MG63 (cell line): ENCODE measurements around the gene FAM114A2. TPM values are rescaled to one million over a fixed set of nuclear protein-coding genes. Genes with fewer than 3 reads are reported as not detected.

Source experiments
- total RNA-seq: library from RNA; depleted of rRNA; stranded (reverse); fragments of >200 nt; shearing (Covaris generic); gene quantifications from 2 replicates; pipeline ENCODE4 v1.2.3, GENCODE V29; 2014; ENCODE audit warnings: low replicate concordance; rRNA removed

The FAM114A2 gene
- total RNA-seq, 1 experiment from 2014 or later: 28.1 TPM

Other genes with a start within 250 kb of the FAM114A2 start
- 37.2 and 38.1 TPM in 2 replicates for gene MFAP3, start 57 bp upstream of the FAM114A2 start, total RNA-seq
- 25.9 and 26.3 TPM in 2 replicates for gene GALNT10, start 151.8 kb upstream of the FAM114A2 start, total RNA-seq